ENCODE data around the gene RYR3.

The RYR3 gene

DNA sequence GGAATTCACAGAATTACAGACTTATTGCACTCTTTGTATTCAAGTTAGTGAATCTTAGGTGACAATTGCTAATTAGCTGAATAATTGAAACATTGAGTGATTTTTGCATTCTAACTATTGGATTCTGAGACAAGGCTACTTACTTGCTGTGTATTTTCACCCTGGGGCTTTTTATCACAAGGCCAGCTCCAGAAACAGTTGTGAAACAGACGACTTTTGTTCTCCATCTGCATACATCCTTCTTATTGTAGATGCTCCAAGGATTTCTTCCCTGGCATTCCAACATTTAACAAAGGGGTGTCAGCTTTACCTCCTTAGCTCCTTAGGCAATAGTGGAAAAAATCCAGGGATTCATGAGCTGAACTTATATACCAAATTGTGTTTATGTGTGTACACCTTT, 424.4 kb downstream of the RYR3 start:
- no peak for DNase-seq (ENCODE audit: low read depth)
- no peak overlapping the region for H3K4me3 ChIP-seq (ENCODE audit: control insufficient read depth, low read depth, low read length)
- TF ChIP-seq, protein P1, sequence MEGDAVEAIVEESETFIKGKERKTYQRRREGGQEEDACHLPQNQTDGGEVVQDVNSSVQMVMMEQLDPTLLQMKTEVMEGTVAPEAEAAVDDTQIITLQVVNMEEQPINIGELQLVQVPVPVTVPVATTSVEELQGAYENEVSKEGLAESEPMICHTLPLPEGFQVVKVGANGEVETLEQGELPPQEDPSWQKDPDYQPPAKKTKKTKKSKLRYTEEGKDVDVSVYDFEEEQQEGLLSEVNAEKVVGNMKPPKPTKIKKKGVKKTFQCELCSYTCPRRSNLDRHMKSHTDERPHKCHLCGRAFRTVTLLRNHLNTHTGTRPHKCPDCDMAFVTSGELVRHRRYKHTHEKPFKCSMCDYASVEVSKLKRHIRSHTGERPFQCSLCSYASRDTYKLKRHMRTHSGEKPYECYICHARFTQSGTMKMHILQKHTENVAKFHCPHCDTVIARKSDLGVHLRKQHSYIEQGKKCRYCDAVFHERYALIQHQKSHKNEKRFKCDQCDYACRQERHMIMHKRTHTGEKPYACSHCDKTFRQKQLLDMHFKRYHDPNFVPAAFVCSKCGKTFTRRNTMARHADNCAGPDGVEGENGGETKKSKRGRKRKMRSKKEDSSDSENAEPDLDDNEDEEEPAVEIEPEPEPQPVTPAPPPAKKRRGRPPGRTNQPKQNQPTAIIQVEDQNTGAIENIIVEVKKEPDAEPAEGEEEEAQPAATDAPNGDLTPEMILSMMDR (IDR thresholded peaks at IDR 0.05; ENCODE audit: control insufficient read depth, insufficient read depth, low read depth, low read length, missing control alignments) = no peak

- TF ChIP-seq, protein P1 (IDR thresholded peaks at IDR 0.05; ENCODE audit: control insufficient read depth, insufficient read depth, low read depth, low read length, missing control alignments) = peak; percentile 69
- H3K4me3 ChIP-seq (ENCODE audit: control insufficient read depth, low read depth, low read length) = no peak overlapping the region
- no peak for DNase-seq (ENCODE audit: low read depth)
Measured at GRCh38 chr15:33735637-33736247, 425.0 kb downstream of the RYR3 start.

GRCh38 chr15:33737687-33738601, 427.2 kb downstream of the RYR3 start:
- no peak overlapping the region for H3K4me3 ChIP-seq (ENCODE audit: control insufficient read depth, low read depth, low read length)
- TF ChIP-seq, protein P1 (IDR thresholded peaks at IDR 0.05; ENCODE audit: control insufficient read depth, insufficient read depth, low read depth, low read length, missing control alignments) = peak; percentile 81
- DNase-seq (ENCODE audit: low read depth) = no peak

- H3K4me3 ChIP-seq (ENCODE audit: control insufficient read depth, low read depth, low read length) = no peak overlapping the region
- no peak for DNase-seq (ENCODE audit: low read depth)
- TF ChIP-seq, protein P1 (IDR thresholded peaks at IDR 0.05; ENCODE audit: control insufficient read depth, insufficient read depth, low read depth, low read length, missing control alignments) = no peak
Measured at GRCh38 chr15:33738941-33739664, 428.3 kb downstream of the RYR3 start.

- H3K4me3 ChIP-seq (ENCODE audit: control insufficient read depth, low read depth, low read length) = no peak overlapping the region
- DNase-seq (ENCODE audit: low read depth) = no peak
- TF ChIP-seq, protein P1 (IDR thresholded peaks at IDR 0.05; ENCODE audit: control insufficient read depth, insufficient read depth, low read depth, low read length, missing control alignments) = no peak
Measured at GRCh38 chr15:33742306-33742705, 431.5 kb downstream of the RYR3 start.

DNA sequence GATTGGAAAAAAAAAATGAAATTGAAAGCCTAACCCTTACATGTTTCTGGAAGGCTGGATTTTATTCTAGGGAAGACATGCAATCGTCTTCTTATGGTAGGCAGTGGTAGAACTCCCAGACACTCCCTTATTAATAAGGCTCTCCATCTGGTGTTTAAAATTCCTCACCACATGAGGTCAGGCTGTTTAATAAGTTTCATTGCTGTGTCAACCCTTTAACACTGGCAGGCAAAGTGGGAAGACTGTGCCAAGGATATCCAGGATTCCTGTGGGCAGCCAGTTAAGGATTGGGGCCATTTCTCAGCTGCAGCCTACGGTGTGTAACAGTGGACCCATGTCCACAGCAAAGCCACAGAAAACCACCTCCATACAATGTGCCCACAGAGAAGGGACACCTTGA, 432.0 kb downstream of the RYR3 start:
- TF ChIP-seq, protein P1 (IDR thresholded peaks at IDR 0.05; ENCODE audit: control insufficient read depth, insufficient read depth, low read depth, low read length, missing control alignments) = no peak
- H3K4me3 ChIP-seq (ENCODE audit: control insufficient read depth, low read depth, low read length) = no peak overlapping the region
- DNase-seq (ENCODE audit: low read depth) = peak; percentile 55

All from AG09309 (cell line).